ENCODE measurements around the gene KHSRP.
A peak's percentile ranks its signal among the peaks of the same experiment; 100 is the strongest.

KHSRP gene

DNA sequence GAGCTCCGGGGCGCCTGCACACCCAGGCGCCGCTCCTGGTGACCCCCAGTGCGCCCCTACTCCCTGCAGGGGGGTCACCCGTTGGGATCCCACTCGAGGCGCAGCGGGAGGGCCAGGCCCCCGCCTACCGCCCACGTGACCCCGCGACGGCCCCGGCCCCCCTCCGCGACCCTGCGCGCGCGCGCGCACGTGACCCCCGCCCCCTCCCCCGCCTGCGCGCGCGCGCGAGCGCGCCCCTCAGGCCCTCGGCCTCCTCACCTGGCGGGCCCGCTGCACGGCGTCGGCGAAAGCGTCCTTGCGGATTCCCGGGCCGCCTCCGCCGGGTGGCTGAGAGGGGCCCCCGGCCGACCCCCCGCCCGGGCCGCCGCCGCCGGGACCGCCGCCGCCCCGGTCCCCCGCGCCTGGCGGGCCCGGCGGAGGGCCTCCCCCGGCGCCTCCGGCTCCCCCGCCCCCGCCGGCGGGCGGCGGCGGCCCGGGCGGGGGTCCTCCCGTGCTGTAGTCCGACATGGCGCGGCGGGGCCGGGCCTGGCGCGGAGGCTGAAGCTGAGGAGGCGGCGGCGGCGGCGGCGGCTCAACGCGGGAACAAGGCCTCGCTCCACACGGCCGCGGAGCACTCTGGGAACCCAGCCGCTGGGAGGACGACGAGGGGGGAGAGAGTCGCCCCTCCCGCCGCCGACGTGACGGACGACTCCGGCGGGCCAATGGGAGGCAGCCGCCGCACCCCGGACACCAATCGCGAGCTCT is at the start of gene KHSRP:
Gene KHSRP, minus strand, starts transcription at position 617 of the 744 bp plus-strand sequence. Its CDS starts 110 bp downstream, at position 507.
- Mint-ChIP-seq H3K4me1 (ENCODE audit: low read depth) (peaks cover 30% of the 10 kb centered on the region), H3K9me3 (ENCODE audit: low read depth) (no peaks in the 10 kb centered on the region), H3K27me3 (no peaks in the 10 kb centered on the region), H3K36me3 (no peaks in the 10 kb centered on the region), H3K4me3 (peak within 1 kb of the TSS; percentile 94), H3K27ac (peak within 1 kb of the TSS; percentile 90)

- Mint-ChIP-seq H3K4me1 (ENCODE audit: low read depth) (peaks cover 3% of the 10 kb centered on the region), H3K27me3 (no peaks in the 10 kb centered on the region), H3K27ac (no peak overlapping the region), H3K36me3 (peaks cover 4% of the 10 kb centered on the region), H3K4me3 (no peak overlapping the region), H3K9me3 (ENCODE audit: low read depth) (no peaks in the 10 kb centered on the region)
These were observed 49.0 kb upstream of the KHSRP start for GRCh38 chr19:6473647-6474046.

DNA sequence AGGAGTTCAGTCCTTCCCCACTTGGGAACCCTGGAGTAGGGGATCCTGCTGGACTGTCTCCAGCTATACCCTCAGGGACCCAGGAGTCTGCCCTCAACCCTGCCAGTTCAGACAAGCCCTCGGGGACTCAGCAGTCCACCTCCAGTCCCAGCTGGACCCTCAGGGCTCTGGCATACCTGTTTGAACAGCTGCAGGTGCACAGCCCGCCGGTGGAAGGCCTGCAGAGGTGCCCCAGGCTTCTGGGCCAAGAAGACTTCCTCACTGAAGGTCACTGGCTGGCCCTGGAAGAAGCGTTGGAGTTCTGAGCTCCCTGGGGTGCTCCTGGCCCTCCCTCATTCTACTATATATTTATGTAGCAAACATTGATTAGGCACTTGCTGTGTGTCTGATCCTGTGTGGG is 48.1 kb upstream of the KHSRP start:
- Mint-ChIP-seq H3K27ac (no peak overlapping the region), H3K4me3 (no peak overlapping the region), H3K9me3 (ENCODE audit: low read depth) (no peaks in the 10 kb centered on the region), H3K4me1 (ENCODE audit: low read depth) (peaks cover 3% of the 10 kb centered on the region), H3K27me3 (no peaks in the 10 kb centered on the region), H3K36me3 (peaks cover 4% of the 10 kb centered on the region)

GRCh38 chr19:6471076-6471475 is 46.5 kb upstream of the KHSRP start:
- H3K4me3 Mint-ChIP-seq: no peak overlapping the region
- H3K4me1 Mint-ChIP-seq (ENCODE audit: low read depth): peaks cover 2% of the 10 kb centered on the region
- no peaks in the 10 kb centered on the region for H3K27me3 Mint-ChIP-seq
- no peaks in the 10 kb centered on the region for H3K9me3 Mint-ChIP-seq (ENCODE audit: low read depth)
- H3K36me3 Mint-ChIP-seq: peaks cover 4% of the 10 kb centered on the region
- no peak overlapping the region for H3K27ac Mint-ChIP-seq

DNA sequence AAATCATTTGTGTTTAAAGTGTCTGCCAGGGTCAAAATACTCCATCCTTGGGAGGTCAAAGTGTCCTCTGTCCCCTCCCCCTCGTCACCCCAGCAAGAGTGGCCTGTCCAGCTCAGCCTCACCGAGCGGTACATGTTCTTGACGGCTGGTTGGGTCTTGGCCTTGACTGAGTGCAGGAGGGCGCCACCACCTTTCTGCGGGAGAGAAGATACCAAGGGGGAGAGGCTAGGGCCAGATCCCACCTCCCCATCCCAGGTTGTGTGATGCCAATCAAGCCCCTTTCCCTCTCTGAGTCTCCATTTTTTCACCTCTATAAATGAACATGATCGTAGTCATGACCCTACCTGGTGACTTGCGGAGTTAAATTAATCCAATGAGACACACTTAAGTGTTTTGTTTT is 45.6 kb upstream of the KHSRP start:
- no peaks in the 10 kb centered on the region for H3K4me1 Mint-ChIP-seq (ENCODE audit: low read depth)
- no peak overlapping the region for H3K4me3 Mint-ChIP-seq
- peaks cover 4% of the 10 kb centered on the region for H3K36me3 Mint-ChIP-seq
- H3K27me3 Mint-ChIP-seq: no peaks in the 10 kb centered on the region
- H3K27ac Mint-ChIP-seq: no peak overlapping the region
- no peaks in the 10 kb centered on the region for H3K9me3 Mint-ChIP-seq (ENCODE audit: low read depth)

DNA sequence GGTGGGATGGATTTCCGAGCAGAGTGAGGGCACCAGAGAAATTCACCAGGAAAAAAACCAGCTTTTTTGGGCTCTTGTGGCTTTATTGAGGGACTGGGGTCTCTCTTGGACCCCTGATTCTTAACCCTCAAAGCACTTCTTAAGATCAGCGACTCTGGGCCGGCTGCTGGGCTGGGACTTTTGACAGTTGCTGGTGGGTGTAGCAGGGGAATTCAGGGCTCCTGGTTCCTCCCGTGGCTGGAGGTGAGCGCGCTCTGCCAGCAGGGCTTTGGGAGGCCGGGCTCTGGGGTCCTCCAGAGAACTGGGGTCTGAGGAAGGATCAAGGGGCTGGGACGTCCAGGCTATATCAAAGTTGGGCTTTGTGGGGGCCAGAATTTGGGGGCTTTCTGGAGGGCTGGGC is 42.8 kb upstream of the KHSRP start:
- Mint-ChIP-seq H3K4me1 (ENCODE audit: low read depth) (peaks cover 10% of the 10 kb centered on the region), H3K27me3 (no peaks in the 10 kb centered on the region), H3K36me3 (peaks cover 4% of the 10 kb centered on the region), H3K9me3 (ENCODE audit: low read depth) (no peaks in the 10 kb centered on the region), H3K4me3 (no peak overlapping the region), H3K27ac (no peak overlapping the region)

- no peaks in the 10 kb centered on the region for H3K27me3 Mint-ChIP-seq
- no peaks in the 10 kb centered on the region for H3K9me3 Mint-ChIP-seq (ENCODE audit: low read depth)
- no peak overlapping the region for H3K4me3 Mint-ChIP-seq
- peaks cover 4% of the 10 kb centered on the region for H3K36me3 Mint-ChIP-seq
- peaks cover 14% of the 10 kb centered on the region for H3K4me1 Mint-ChIP-seq (ENCODE audit: low read depth)
- peak overlapping the region; percentile 64 for H3K27ac Mint-ChIP-seq
These were observed 42.1 kb upstream of the KHSRP start for GRCh38 chr19:6466526-6467248.

DNA sequence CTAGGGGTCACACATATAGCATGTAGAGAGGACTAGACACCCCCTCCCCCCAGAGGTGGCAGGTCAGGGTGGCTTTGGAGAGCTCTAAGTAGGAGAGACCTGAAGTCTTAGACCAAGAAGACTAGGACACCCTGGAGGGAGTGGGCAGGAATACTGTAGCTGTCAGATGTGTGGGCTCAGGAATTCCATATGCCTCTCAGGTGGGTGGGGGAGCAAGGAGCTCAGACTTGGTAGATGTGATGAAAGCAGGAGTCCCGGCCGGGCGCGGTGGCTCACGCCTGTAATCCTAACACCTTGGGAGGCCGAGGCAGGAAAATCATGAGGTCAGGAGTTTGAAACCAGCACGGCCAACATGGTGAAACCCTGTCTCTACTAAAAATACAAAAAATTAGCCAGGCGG is 41.1 kb upstream of the KHSRP start:
- no peaks in the 10 kb centered on the region for H3K27me3 Mint-ChIP-seq
- no peak overlapping the region for H3K4me3 Mint-ChIP-seq
- peaks cover 14% of the 10 kb centered on the region for H3K4me1 Mint-ChIP-seq (ENCODE audit: low read depth)
- H3K27ac Mint-ChIP-seq: no peak overlapping the region
- H3K9me3 Mint-ChIP-seq (ENCODE audit: low read depth): no peaks in the 10 kb centered on the region
- H3K36me3 Mint-ChIP-seq: peaks cover 4% of the 10 kb centered on the region

- Mint-ChIP-seq H3K27me3 (no peaks in the 10 kb centered on the region), H3K9me3 (ENCODE audit: low read depth) (no peaks in the 10 kb centered on the region), H3K27ac (no peak overlapping the region), H3K36me3 (peaks cover 4% of the 10 kb centered on the region), H3K4me1 (ENCODE audit: low read depth) (peaks cover 19% of the 10 kb centered on the region), H3K4me3 (peak overlapping the region; percentile 62)
These were observed 40.4 kb upstream of the KHSRP start for GRCh38 chr19:6465006-6465405.

- H3K27me3 Mint-ChIP-seq: no peaks in the 10 kb centered on the region
- H3K36me3 Mint-ChIP-seq: no peaks in the 10 kb centered on the region
- peak within 1 kb of the TSS; percentile 62 for H3K4me3 Mint-ChIP-seq
- H3K27ac Mint-ChIP-seq: no peak within 1 kb of the TSS
- no peaks in the 10 kb centered on the region for H3K9me3 Mint-ChIP-seq (ENCODE audit: low read depth)
- H3K4me1 Mint-ChIP-seq (ENCODE audit: low read depth): peaks cover 21% of the 10 kb centered on the region
These were observed 39.7 kb upstream of the KHSRP start, which contains the start of gene CRB3 for GRCh38 chr19:6464070-6464873. Gene CRB3, plus strand, starts transcription at chr19:6464271. Its CDS starts 431 bp downstream, at chr19:6464702.

- H3K9me3 Mint-ChIP-seq (ENCODE audit: low read depth): no peaks in the 10 kb centered on the region
- H3K36me3 Mint-ChIP-seq: peaks cover 5% of the 10 kb centered on the region
- H3K4me3 Mint-ChIP-seq: peak overlapping the region; percentile 96
- H3K27me3 Mint-ChIP-seq: no peaks in the 10 kb centered on the region
- H3K27ac Mint-ChIP-seq: peak overlapping the region; percentile 87
- H3K4me1 Mint-ChIP-seq (ENCODE audit: low read depth): peaks cover 27% of the 10 kb centered on the region
These were observed 35.7 kb upstream of the KHSRP start for GRCh38 chr19:6460099-6460884.

DNA sequence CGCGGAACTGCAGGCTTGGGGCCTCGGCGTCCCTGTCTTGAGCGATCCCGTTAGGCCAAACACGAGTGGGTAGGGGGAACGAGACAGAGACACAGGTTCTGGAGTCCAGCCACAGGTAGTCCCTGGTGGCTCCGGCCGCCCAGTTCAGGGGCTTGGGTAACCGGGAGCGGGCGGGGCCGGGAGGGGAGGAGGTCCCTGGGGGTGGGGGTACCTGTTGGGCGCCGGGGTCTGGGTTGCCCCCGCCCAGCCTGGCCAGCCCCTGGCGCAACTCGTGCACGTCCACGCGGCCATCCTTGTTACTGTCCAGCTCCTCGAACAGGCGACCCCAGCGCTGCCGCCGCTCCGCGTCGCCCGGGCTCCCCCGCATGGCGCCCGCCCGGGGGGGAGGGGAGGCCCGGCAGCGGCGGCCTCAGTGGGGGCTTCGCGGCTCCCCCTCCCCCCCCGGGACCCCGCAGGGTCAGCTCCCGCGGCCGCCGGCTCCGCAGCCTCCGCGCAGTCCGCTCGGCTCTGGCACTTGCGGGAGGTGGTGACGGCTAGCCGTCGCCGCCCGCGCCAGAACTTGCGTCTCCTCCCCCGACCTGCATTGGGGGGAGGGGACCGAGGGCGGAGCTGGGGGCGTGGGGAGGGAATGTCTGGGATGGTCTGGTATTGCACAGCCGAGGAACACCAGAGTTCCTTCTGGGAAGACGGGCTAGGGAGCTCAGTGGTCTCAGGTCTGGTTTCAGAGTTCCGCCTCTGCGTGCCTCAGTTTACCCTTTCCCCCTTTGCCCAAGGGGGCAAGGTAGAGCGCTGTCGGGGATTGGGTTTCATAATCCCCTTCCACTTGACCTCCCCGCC is 34.9 kb upstream of the KHSRP start, which contains the start of gene SLC25A23:
Gene SLC25A23, minus strand, starts transcription at position 531 of the 837 bp plus-strand sequence. Its CDS starts 164 bp downstream, at position 367.
- Mint-ChIP-seq H3K36me3 (peaks cover 11% of the 10 kb centered on the region), H3K4me1 (ENCODE audit: low read depth) (peaks cover 22% of the 10 kb centered on the region), H3K4me3 (peak within 1 kb of the TSS; percentile 96), H3K9me3 (ENCODE audit: low read depth) (no peaks in the 10 kb centered on the region), H3K27me3 (no peaks in the 10 kb centered on the region), H3K27ac (peak within 1 kb of the TSS; percentile 87)

DNA sequence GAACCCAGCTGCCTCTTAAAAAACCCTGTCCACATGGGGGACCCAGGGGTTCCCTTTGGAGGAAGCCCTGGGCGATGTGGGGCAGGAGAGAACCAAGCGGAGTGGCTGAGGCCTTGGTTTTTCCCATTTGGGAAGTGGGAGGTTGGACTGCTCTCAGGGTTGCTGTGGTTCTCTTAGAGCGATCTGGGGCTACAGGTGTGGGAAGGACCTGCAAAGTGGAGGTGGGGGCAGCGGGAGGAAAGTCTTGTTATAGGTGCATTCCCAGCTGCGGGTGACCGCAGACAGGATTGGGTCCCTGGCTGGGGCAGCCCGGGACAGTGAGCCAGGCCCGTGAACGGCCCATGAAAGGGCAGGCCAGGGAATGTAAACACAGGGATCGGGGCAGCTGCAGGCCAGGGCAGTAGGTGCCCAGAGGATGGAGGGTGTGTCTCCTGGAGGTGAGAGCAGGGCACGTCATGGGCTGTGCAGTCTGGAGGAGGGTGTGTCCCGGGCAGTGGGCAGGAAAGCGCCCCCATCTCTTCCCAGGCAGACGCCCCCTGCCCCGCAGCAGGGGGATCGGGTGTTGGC is 34.2 kb upstream of the KHSRP start:
- Mint-ChIP-seq H3K27me3 (no peaks in the 10 kb centered on the region), H3K27ac (peak overlapping the region; percentile 86), H3K36me3 (peaks cover 15% of the 10 kb centered on the region), H3K9me3 (ENCODE audit: low read depth) (no peaks in the 10 kb centered on the region), H3K4me1 (ENCODE audit: low read depth) (peaks cover 19% of the 10 kb centered on the region), H3K4me3 (peak overlapping the region; percentile 91)

All from activated naive CD8-positive, alpha-beta T cell (primary cell).